Stimulated activated CD4-positive, alpha-beta T cell treated with anti-CD3 and anti-CD28 coated beads, Interleukin-12 subunit alpha, Interleukin-12 subunit beta, amount 100 ng/mL, for 24 hours (primary cell): Measurements from ENCODE around the gene CAMK1D.
"Not testable (repeated sequence)": the region's sequence is repeated elsewhere in the genome, so short reads cannot be mapped to it uniquely, and the experiment has no call there.

Experiments
- DNase-seq, 2 experiments: peaks; one replicate each; pipeline ENCODE4 v3.0.0-alpha.2; 2020; ENCODE audit warnings: low read depth in 2 of 2

The CAMK1D gene

DNA sequence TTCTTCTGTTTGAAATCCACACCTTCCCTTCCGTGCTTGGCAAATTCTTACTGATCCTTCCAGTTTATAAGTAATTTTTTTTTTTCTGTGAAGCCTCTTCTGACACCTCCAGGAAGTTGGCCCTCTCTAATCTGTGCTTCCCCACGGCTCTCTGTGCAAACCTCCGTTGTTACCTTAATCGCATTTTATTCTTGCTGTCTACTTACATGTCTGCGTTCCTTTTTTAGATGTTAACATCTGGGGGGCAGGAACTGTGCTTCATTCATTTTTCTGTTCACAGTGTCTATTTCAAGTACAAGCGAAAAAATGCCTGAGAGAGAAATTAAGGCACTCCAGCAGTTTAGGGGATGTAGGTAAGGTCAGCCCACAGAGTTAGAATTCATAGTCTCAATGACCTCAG, 8.4 kb upstream of the CAMK1D start:
- no peak for DNase-seq

GRCh38 chr10:12341526-12341925, 7.8 kb upstream of the CAMK1D start:
- no peak for DNase-seq

GRCh38 chr10:12344375-12345110, 4.8 kb upstream of the CAMK1D start:
- DNase-seq = no peak

DNA sequence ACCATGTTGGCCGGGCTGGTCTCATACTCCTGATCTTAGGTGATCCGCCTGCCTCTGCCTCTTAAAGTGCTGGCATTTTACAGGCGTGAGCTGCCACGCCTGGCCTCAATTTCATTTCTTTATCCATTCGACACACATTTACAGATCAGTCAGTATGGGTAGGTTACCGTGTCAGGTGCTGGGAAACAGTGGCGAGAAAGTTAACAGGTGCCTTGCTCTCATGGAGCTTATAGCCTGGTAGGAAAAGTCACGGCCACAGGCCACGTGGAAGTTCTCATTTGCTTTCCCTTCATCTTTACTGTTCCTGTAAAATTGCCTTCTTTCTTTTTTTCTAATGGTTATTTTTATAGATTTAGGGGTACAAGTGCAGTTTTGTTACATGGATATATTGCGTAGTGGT, 2.6 kb upstream of the CAMK1D start:
- DNase-seq = no peak

GRCh38 chr10:12348294-12348869, 965 bp upstream of the CAMK1D start:
- DNase-seq = no peak

DNA sequence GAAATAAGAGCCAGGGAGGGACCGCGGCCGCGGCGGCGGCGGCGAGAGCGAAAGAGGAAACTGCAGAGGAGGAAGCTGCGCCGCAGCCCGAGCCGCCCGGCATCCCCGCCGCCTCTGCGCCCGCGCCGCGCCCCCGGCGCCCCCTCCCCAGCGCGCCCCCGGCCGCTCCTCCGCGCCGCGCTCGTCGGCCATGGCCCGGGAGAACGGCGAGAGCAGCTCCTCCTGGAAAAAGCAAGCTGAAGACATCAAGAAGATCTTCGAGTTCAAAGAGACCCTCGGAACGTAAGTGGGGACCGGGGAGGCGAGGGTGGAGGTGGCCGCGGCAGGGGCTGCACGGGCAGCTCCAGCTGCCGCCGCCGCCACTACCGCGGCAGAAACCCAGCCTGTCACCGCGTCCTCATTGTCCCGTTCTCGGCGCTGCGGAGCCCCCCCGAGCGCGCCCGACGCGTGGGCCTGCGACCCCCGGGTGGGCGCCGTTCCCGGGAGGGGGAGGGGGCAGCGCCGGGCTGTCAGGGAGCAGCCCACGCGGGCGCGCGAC, 351 bp downstream of the CAMK1D start:
- no peak for DNase-seq

DNA sequence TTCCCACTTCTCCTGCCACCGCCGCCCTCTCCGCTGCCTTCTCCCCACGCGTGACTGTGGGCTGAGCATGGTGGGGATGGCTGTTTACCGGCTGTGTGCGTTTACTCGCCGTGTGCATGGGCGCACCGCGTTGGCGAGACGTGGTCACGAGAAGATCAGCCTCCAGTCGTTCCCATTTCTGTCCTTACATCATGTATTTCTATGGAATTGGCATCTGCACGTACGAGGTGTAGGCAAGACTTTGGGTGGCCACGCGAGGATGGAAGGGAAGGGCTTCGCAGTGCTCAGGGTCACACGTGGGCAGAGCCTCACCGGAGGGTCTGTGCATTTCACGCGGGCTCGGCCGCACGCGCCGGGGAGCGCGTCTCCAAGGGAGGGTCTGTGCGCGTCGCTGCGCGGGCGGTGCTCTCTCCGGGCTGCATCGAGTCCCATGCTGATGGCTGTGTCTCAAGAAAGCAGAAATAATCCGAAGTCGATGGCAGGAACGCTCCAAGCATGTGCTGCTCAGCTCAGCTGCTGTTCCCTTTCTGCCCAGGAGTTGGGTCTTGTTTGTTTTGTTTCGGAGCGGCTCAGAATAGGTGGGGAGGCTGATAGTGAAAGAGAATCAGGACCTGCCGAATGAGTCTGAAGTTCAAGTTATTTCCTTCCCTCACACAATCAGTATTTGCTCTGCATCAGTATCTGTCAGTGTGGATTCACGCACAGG, 973 bp downstream of the CAMK1D start:
- DNase-seq = no peak

DNA sequence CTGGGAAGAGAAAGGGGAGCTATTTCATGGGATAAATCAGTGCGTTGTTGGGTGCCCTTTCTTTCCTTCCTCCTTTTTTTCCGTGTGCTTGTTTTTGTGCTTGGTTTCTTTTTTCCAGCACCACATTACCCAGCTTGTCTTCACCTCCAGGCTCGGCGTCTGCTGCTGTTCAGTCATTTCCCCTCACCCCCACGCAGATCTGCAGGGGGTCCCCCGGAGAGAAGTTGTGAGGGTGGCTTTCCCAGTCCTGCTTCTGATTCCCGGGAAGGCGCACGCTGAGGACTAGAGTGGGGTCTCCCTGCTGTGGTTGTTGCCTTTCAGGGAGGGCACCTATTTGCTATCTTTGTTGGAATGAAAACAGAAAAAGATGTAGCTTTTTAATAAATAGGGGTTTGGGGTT, 1.6 kb downstream of the CAMK1D start:
- DNase-seq = no peak

DNA sequence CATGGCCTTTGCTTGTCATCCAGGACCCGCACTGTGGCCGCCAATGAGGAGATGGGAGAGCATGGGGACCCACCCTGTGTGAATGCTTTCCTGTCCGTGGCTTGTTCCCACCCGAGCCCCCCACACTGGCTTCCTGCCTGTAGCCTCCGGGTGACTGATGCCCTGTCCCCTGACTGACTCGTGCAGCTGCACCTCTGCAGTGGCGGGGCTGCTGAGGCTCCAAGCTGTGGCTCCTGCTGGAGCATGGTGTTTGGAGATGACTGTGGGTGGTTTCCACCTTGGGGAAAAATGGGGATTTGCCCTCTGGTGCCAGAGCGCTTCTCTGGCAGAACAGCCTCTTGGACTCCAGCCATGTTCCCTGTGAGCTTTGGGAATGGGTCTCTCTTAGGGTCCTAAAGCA, 2.1 kb downstream of the CAMK1D start:
- DNase-seq = no peak

- DNase-seq = no peak
These were observed 2.5 kb downstream of the CAMK1D start for GRCh38 chr10:12351889-12352288.

DNA sequence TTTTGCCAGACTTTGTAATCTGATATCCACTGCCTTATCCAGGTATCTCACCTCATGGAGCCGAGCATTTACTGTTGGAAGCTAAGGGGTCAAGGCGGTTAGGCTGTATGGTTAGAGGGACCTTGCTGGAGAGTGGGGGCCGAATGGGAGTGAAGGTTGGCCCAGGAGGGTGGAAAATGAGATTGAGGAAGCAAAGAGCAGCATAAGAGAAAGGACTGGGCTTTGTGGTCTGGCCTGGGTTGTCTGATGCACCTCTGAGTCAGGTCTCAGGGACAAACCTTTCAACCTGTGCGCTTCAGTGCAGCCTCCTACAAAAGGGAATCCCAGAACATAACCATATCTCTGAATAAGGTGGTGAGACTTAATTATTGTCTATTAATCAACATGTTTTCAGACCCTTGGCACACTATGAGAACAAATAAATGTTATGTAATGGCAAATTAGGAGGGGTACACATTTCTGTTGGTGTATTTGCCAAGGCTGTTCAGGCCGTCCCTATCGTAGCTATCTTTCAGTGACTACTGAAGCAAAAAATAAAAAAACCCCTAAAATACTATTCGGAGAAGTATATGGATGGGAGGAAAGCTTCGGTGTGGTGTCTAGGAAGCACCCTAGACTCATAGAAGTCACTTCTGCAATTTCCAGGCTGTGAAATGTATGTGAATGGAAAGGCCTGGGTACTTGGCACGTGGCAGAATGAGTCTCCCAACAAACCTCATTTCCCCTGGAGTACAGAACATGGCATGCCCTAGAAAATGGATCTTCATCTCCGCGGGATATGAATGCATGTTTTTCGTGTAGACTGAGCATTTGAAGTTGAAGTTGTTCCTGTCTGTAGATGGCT, 4.3 kb downstream of the CAMK1D start:
- DNase-seq = no peak

- DNase-seq = not testable (repeated sequence)
These were observed 5.3 kb downstream of the CAMK1D start for GRCh38 chr10:12354696-12355095.

DNA sequence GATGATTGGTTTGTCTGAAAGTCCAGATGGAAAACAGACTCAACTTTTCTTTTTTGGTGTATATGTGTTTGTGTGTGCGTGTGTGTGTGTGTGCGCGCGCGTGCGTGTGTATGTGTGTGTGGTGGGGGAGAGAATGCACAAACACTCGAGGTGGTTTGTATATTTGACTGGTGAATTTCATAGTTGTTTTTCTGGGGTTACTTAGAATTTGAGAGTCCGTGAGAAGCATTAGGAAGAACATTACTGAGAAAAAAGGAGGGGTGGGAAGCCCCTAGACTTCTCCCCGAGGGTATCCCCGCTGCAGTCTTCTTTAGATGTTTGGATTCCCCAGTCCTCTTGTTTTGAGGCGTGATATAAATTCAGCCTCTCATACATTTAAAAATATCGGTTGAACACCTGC, 6.0 kb downstream of the CAMK1D start:
- no peak for DNase-seq

GRCh38 chr10:12357525-12358151, 8.3 kb downstream of the CAMK1D start:
- DNase-seq = no peak

- DNase-seq = no peak
These were observed 9.7 kb downstream of the CAMK1D start for GRCh38 chr10:12358863-12359564.

GRCh38 chr10:12360461-12360860, 11.1 kb downstream of the CAMK1D start:
- DNase-seq = no peak

- not testable (repeated sequence) for DNase-seq
These were observed 11.8 kb downstream of the CAMK1D start for GRCh38 chr10:12361115-12361514.

DNA sequence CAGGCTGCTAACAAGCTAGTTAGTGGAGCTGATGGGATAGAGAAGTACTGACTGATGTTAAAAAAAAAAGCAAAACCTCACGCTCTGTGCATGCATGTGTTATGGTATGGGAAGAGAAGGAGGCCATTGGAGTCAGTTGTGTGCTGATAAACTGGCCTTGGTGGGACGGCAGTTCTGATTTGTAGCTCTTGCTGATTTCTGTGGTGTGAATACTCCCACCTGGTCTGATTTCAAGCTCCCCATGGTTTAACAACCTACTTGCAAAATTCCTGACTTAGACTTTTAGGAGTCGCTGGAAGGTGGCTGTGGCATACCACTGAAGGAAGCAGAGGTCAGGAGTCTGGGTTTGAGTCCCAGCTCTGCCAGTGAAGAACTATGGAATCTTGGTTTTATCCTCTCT, 15.2 kb downstream of the CAMK1D start:
- no peak for DNase-seq

- DNase-seq = no peak
These were observed 17.9 kb downstream of the CAMK1D start for GRCh38 chr10:12367272-12367671.

DNA sequence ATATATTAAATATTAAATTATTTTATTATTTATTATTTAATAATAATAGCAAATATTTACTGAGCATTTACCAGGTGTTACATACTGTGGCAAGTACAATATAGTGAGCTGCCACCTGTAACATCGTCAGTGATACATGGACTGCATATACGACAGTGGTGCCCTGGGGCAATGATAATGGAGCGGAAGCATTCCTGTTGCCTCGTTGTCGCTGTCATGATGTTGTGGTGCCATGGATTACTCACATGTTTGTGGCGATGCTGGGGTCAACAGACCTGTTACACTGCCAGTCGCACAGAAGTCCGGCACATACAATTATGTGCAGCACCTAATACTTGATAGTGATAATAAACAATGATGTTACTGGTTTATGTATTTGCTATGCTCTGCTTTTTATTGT, 20.6 kb downstream of the CAMK1D start:
- no peak for DNase-seq

DNA sequence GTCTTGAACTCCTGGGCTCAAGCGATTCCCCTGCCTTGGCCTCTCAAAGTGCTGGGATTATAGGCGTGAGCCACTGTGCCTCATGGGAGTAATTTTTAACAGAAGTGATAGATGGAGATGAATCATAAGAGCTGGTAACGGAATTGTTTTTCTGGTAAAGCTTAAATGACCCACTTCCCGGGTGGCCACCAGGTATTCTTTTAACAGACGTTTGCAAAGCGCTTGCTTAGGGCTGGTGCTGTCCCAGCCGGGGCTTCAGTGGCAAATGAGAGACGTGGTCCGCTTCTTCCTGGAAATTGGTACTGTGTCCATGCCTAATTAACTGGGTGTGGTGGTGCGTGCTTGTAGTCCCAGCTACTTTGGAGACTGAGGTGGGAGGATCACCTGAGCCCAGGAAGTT, 23.5 kb downstream of the CAMK1D start:
- no peak for DNase-seq
